ENCODE measurements around the gene PSMD10.
A peak's percentile ranks its signal among the peaks of the same experiment; 100 is the strongest.

PSMD10 gene

GRCh38 chrX:108091264-108091877 lies at the start of gene PSMD10, which contains the start of gene ATG4A:
Gene PSMD10, minus strand, starts transcription at chrX:108091542. Its CDS starts 22 bp downstream, at chrX:108091520.
Gene ATG4A, plus strand, starts transcription at chrX:108091778. Its CDS starts 49 bp downstream, at chrX:108091827.
- peak; percentile 38 to 96 (median 88) for DNase-seq

GRCh38 chrX:108138814-108139702 lies 47.7 kb upstream of the PSMD10 start:
- no peak for DNase-seq

- DNase-seq = no peak
These were observed 43.4 kb upstream of the PSMD10 start for GRCh38 chrX:108134724-108135123.

GRCh38 chrX:108132876-108133275 lies 41.5 kb upstream of the PSMD10 start:
- DNase-seq = no peak

- no peak for DNase-seq
These were observed 40.7 kb upstream of the PSMD10 start for GRCh38 chrX:108132034-108132433.

- DNase-seq = no peak
These were observed 40.1 kb upstream of the PSMD10 start for GRCh38 chrX:108131471-108131870.

GRCh38 chrX:108130889-108131288 lies 39.5 kb upstream of the PSMD10 start:
- no peak for DNase-seq

GRCh38 chrX:108127152-108127551 lies 35.8 kb upstream of the PSMD10 start:
- no peak for DNase-seq

- DNase-seq = no peak
These were observed 35.3 kb upstream of the PSMD10 start for GRCh38 chrX:108126661-108127060.

GRCh38 chrX:108123591-108124366 lies 32.4 kb upstream of the PSMD10 start:
- no peak for DNase-seq

- no peak for DNase-seq
These were observed 31.4 kb upstream of the PSMD10 start for GRCh38 chrX:108122748-108123147.

GRCh38 chrX:108121291-108121690 lies 29.9 kb upstream of the PSMD10 start:
- DNase-seq = no peak

GRCh38 chrX:108117988-108118387 lies 26.6 kb upstream of the PSMD10 start:
- no peak for DNase-seq

GRCh38 chrX:108114541-108114940 lies 23.2 kb upstream of the PSMD10 start:
- no peak for DNase-seq

GRCh38 chrX:108105473-108105872 lies 14.1 kb upstream of the PSMD10 start:
- DNase-seq = no peak

- DNase-seq = no peak
These were observed 6.0 kb upstream of the PSMD10 start for GRCh38 chrX:108097380-108097779.

- peak in 12 of 56 donors; percentile 5 to 63 (median 36) for DNase-seq
These were observed 543 bp upstream of the PSMD10 start for GRCh38 chrX:108091878-108092291.

- no peak for DNase-seq
These were observed 665 bp downstream of the PSMD10 start for GRCh38 chrX:108090491-108091263.

- DNase-seq = no peak
These were observed 2.8 kb downstream of the PSMD10 start for GRCh38 chrX:108088511-108088910.

- DNase-seq = no peak
These were observed 3.5 kb downstream of the PSMD10 start for GRCh38 chrX:108087792-108088191.

GRCh38 chrX:108081110-108081509 lies 10.2 kb downstream of the PSMD10 start:
- no peak for DNase-seq
